Panc1 (cell line): Measurements from ENCODE around the gene ZNF710. TPM values are rescaled to one million over a fixed set of nuclear protein-coding genes. Genes with fewer than 3 reads are reported as not detected.
A peak's percentile ranks its signal among the peaks of the same experiment; 100 is the strongest.

ENCODE experiments used
- ATAC-seq: fragments of 200-7000 bp; cut with Tn5 transposase; 2 replicates; pipeline ENCODE4 v1.9.1; 2020; ENCODE audit warnings: mild to moderate bottlenecking, moderate library complexity
- BruUV-seq: library from RNA; stranded (reverse); fragments of 400-500 nt; replicated peaks from 2 replicates; lab custom pipeline; 2021; lab: Mats Ljungman, UMichigan
- CTCF ChIA-PET: fragments of 300-600 bp; sonication (Branson Sonifier 250); formaldehyde crosslinking; loops from one replicate; lab custom pipeline; 2022; ENCODE audit warnings: antibody characterized with exemption; lab: Charles Lee
- POLR2A ChIA-PET: fragments of 300-600 bp; sonication (Branson Sonifier 250); formaldehyde crosslinking; loops from one replicate; lab custom pipeline; 2022; ENCODE audit warnings: antibody characterized with exemption; lab: Charles Lee
- DNase-seq: peaks from one replicate; pipeline ENCODE4 v3.0.0-alpha.2; 2010; ENCODE audit warnings: low read depth, low spot score
- H3K27ac ChIP-seq: 2 replicates; pipeline ENCODE4 v1.5.1; 2011; ENCODE audit warnings: mild to moderate bottlenecking, low read length, inconsistent platforms
- H3K27me3 ChIP-seq: fragments of 200-500 bp; sonication (Bioruptor generic); 2 replicates; pipeline ENCODE4 v1.6.0; 2014; ENCODE audit warnings: low read length, inconsistent platforms; ENCODE audit not compliant: control insufficient read depth, insufficient read depth
- H3K36me3 ChIP-seq: fragments of 200-500 bp; sonication (Bioruptor generic); 2 replicates; pipeline ENCODE4 v1.5.1; 2014; ENCODE audit warnings: inconsistent platforms, mild to moderate bottlenecking, low read length, moderate library complexity; ENCODE audit not compliant: control insufficient read depth, insufficient read depth
- H3K4me1 ChIP-seq: 2 replicates; pipeline ENCODE4 v1.5.1; 2011; ENCODE audit warnings: inconsistent platforms, mild to moderate bottlenecking, low read length, moderate library complexity; ENCODE audit not compliant: control insufficient read depth, insufficient read depth
- H3K4me3 ChIP-seq, 2 experiments: 2 replicates each; pipeline ENCODE4 v1.5.1; 2011 to 2012; ENCODE audit warnings: low read depth in 2 of 2, low read length in 2 of 2, mild to moderate bottlenecking in 2 of 2, inconsistent platforms in 1 of 2, moderate library complexity in 1 of 2
- H3K9me3 ChIP-seq: fragments of 200-500 bp; sonication (Bioruptor generic); 2 replicates; pipeline ENCODE4 v1.5.1; 2014; ENCODE audit warnings: low read depth, mild to moderate bottlenecking, inconsistent platforms, low read length, moderate library complexity; ENCODE audit not compliant: control insufficient read depth, insufficient read depth
- POLR2AphosphoS5 ChIP-seq: IDR thresholded peaks from 2 replicates; pipeline ENCODE4 v1.6.1; 2012; ENCODE audit warnings: mild to moderate bottlenecking, low read depth, low read length, moderate library complexity
- SIN3A ChIP-seq: IDR thresholded peaks from 2 replicates; pipeline ENCODE4 v1.6.1; 2012; ENCODE audit warnings: low read depth, mild to moderate bottlenecking, low read length, moderate library complexity, borderline replicate concordance; ENCODE audit not compliant: insufficient read depth
- TCF7L2 ChIP-seq: IDR thresholded peaks from 2 replicates; pipeline ENCODE4 v1.6.1; 2011; ENCODE audit warnings: mild to moderate bottlenecking, low read depth, low read length, inconsistent platforms
- in situ Hi-C: cut with HindIII; loops from 2 replicates; pipeline ENCODE4 v1.10.0; 2016; ENCODE audit warnings: low sequenced_read_pairs, low pct_unique_long_range_greater_than_20kb
- intact Hi-C: fragments of 100-400 bp; cut with micrococcal nuclease; formaldehyde crosslinking; loops from one replicate; pipeline ENCODE4 v1.10.0; 2022; ENCODE audit not compliant: unreplicated experiment
- total RNA-seq: library from RNA; stranded (reverse); gene quantifications from one replicate; pipeline ENCODE4 v1.2.1, GENCODE V29; 2021; ENCODE audit not compliant: unreplicated experiment
- TF ChIP-seq, protein P1 (sequence below): fragments of 450-650 bp; IDR thresholded peaks from 2 replicates; pipeline ENCODE4 v1.5.1; 2017; ENCODE audit warnings: mild to moderate bottlenecking
- TF ChIP-seq, protein P2 (sequence below), 2 experiments: IDR thresholded peaks; 2 replicates each; pipeline ENCODE4 v1.6.1; 2011 to 2012; ENCODE audit warnings: low read depth in 2 of 2, control low read depth in 1 of 2, low read length in 1 of 2, mild to moderate bottlenecking in 1 of 2, moderate library complexity in 1 of 2; ENCODE audit not compliant: insufficient read depth in 1 of 2

ZNF710 gene
- total RNA-seq, 1 experiment from 2014 or later: 15.8 TPM

DNA sequence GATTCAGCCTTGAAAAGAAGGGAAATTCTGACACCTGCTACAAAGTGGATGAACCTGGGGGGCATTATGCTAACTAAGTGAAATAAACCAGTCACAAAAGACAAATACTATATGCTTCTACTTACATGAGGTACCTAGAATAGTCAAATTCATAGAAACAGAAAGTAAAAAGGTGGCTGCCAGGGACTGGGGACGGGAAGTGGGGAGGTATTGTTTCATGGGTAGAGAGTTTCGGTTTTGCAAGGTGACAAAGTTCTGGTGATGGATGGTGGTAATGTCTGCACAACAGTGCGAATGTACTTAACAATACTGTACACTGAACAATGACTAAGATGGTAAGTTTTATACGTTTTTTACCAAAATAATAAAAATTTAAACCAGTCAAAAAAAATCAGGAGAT is 96.4 kb downstream of the ZNF710 start:
- no TSS peak for BruUV-seq
- Histone ChIP-seq H3K27me3 (no peaks in the 10 kb centered on the region), H3K36me3 (no peaks in the 10 kb centered on the region), H3K27ac (peak overlapping the region; percentile 87), H3K9me3 (no peaks in the 10 kb centered on the region), H3K4me3 (no peak overlapping the region), H3K4me1 (peaks cover 57% of the 10 kb centered on the region)
- CTCF ChIA-PET: no interaction called here
- intact Hi-C loops (no loop called here), in situ Hi-C loops (no loop called here)
- ATAC-seq (no peak), DNase-seq (no peak)
- POLR2A ChIA-PET: no interaction called here
- no peak for TF ChIP-seq TCF7L2
- TF ChIP-seq, protein P1, sequence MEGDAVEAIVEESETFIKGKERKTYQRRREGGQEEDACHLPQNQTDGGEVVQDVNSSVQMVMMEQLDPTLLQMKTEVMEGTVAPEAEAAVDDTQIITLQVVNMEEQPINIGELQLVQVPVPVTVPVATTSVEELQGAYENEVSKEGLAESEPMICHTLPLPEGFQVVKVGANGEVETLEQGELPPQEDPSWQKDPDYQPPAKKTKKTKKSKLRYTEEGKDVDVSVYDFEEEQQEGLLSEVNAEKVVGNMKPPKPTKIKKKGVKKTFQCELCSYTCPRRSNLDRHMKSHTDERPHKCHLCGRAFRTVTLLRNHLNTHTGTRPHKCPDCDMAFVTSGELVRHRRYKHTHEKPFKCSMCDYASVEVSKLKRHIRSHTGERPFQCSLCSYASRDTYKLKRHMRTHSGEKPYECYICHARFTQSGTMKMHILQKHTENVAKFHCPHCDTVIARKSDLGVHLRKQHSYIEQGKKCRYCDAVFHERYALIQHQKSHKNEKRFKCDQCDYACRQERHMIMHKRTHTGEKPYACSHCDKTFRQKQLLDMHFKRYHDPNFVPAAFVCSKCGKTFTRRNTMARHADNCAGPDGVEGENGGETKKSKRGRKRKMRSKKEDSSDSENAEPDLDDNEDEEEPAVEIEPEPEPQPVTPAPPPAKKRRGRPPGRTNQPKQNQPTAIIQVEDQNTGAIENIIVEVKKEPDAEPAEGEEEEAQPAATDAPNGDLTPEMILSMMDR: no peak

DNA sequence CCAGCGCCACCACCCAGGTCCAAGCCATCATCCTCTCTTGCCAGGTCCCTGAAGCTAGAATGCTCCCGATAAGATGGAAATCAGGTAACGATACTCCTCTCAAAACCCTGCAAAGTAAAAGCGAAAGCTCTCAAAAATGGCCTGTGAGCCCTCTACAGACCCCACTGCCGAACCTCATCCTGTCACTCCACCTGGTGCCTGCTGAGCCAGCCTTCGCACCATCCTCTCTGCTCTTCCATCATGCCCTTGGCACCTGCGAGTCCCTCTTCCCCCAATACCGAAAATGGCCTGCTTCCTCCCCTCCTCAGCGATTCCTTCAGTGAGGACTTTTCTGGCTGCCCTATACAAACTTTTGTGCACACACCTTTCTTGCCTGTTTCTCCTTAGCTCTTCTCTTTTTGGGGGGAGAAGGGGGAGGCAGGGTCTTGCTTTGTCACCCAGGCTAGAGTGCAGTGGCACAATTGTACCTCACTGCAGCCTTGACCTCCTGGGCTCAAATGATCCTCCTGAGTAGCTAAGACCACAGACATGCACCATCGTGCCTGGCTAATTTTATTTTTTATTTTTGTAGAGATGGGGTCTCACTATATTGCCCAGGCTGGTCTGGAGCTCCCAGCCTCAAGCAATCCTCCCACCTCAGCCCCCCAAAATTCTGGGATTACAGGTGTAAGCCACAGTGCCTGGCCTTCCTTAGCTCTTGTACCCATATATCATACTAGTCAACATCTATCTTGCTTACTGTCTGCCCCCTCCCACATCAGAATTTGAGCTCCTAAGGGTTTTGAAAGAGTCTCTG is 98.1 kb downstream of the ZNF710 start:
- ChIA-PET POLR2A (interaction anchor here (0.5 kb wide), 1 partner anchor 11 kb away, joined by 13 read pairs; no protein-coding TSS in a partner anchor), CTCF (interaction anchor here (0.5 kb wide), 1 partner anchor 45 kb away, joined by 6 read pairs; no protein-coding TSS in a partner anchor)
- no peak for DNase-seq
- H3K4me3 ChIP-seq: no peak overlapping the region
- no peak for ATAC-seq
- BruUV-seq: no TSS peak
- peak overlapping the region; percentile 87 for H3K27ac ChIP-seq
- no peaks in the 10 kb centered on the region for H3K36me3 ChIP-seq
- peaks cover 64% of the 10 kb centered on the region for H3K4me1 ChIP-seq
- TF ChIP-seq POLR2AphosphoS5 (no peak), TCF7L2 (no peak), SIN3A (no peak)
- TF ChIP-seq, protein P1: no peak
- TF ChIP-seq, protein P2, sequence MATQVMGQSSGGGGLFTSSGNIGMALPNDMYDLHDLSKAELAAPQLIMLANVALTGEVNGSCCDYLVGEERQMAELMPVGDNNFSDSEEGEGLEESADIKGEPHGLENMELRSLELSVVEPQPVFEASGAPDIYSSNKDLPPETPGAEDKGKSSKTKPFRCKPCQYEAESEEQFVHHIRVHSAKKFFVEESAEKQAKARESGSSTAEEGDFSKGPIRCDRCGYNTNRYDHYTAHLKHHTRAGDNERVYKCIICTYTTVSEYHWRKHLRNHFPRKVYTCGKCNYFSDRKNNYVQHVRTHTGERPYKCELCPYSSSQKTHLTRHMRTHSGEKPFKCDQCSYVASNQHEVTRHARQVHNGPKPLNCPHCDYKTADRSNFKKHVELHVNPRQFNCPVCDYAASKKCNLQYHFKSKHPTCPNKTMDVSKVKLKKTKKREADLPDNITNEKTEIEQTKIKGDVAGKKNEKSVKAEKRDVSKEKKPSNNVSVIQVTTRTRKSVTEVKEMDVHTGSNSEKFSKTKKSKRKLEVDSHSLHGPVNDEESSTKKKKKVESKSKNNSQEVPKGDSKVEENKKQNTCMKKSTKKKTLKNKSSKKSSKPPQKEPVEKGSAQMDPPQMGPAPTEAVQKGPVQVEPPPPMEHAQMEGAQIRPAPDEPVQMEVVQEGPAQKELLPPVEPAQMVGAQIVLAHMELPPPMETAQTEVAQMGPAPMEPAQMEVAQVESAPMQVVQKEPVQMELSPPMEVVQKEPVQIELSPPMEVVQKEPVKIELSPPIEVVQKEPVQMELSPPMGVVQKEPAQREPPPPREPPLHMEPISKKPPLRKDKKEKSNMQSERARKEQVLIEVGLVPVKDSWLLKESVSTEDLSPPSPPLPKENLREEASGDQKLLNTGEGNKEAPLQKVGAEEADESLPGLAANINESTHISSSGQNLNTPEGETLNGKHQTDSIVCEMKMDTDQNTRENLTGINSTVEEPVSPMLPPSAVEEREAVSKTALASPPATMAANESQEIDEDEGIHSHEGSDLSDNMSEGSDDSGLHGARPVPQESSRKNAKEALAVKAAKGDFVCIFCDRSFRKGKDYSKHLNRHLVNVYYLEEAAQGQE (IDR thresholded peaks at IDR 0.05; ENCODE audit: insufficient read depth in 1 of 2, low read depth in 2 of 2, low read length in 1 of 2): no peak
- intact Hi-C loops (no loop called here), in situ Hi-C loops (no loop called here)
- H3K27me3 ChIP-seq: no peaks in the 10 kb centered on the region
- H3K9me3 ChIP-seq: no peaks in the 10 kb centered on the region
